AG09309 (cell line): ENCODE results near the gene TMEM131L.
"Not testable (repeated sequence)": the region's sequence is repeated elsewhere in the genome, so short reads cannot be mapped to it uniquely, and the experiment has no call there.

Experiments used
- DNase-seq: peaks from one replicate; pipeline ENCODE4 v3.0.0-alpha.2; 2010; ENCODE audit warnings: low read depth
- H3K4me3 ChIP-seq: 2 replicates; pipeline ENCODE4 v1.5.1; 2011; ENCODE audit warnings: mild to moderate bottlenecking, low read depth, low read length, moderate library complexity; ENCODE audit not compliant: control insufficient read depth
- CTCF ChIP-seq: IDR thresholded peaks from 2 replicates; pipeline ENCODE4 v1.5.1; 2011; ENCODE audit warnings: mild to moderate bottlenecking, low read depth, low read length, inconsistent platforms; ENCODE audit not compliant: insufficient read depth, control insufficient read depth; ENCODE audit errors: missing control alignments

Gene TMEM131L

GRCh38 chr4:153506341-153507309 lies 40.5 kb downstream of the TMEM131L start:
- no peak for TF ChIP-seq CTCF
- DNase-seq: no peak
- H3K4me3 ChIP-seq: no peak overlapping the region

GRCh38 chr4:153507310-153508073 lies 41.3 kb downstream of the TMEM131L start:
- TF ChIP-seq CTCF: no peak
- H3K4me3 ChIP-seq: no peak overlapping the region
- DNase-seq: no peak

- not testable (repeated sequence) for H3K4me3 ChIP-seq, DNase-seq
These were observed 43.1 kb downstream of the TMEM131L start for GRCh38 chr4:153509212-153509611.

- no peak for DNase-seq
- no peak overlapping the region for H3K4me3 ChIP-seq
- TF ChIP-seq CTCF: no peak
These were observed 43.6 kb downstream of the TMEM131L start for GRCh38 chr4:153509724-153510123.

- no peak for TF ChIP-seq CTCF
- DNase-seq: no peak
These were observed 44.3 kb downstream of the TMEM131L start for GRCh38 chr4:153510252-153511001.

GRCh38 chr4:153511104-153511503 lies 44.9 kb downstream of the TMEM131L start:
- no peak for TF ChIP-seq CTCF
- H3K4me3 ChIP-seq: no peak overlapping the region
- no peak for DNase-seq

More at GRCh38 chr4:153510252-153511001, 44.3 kb downstream of the TMEM131L start:
- H3K4me3 ChIP-seq: no peak overlapping the region
